GM19324 (cell line): ENCODE measurements around the gene CAMTA2.

Experiments used
- ATAC-seq: cut with Tn5 transposase; IDR thresholded peaks from one replicate; pipeline ENCODE4 v1.9.1; 2021; ENCODE audit warnings: mild to moderate bottlenecking, moderate library complexity; ENCODE audit not compliant: unreplicated experiment, low FRiP score

The CAMTA2 gene

GRCh38 chr17:4969047-4969550 lies 18.4 kb downstream of the CAMTA2 start:
- no peak for ATAC-seq

GRCh38 chr17:4968486-4969046 lies 18.9 kb downstream of the CAMTA2 start:
- no peak for ATAC-seq

- peak; percentile 70 for ATAC-seq
Measured at GRCh38 chr17:4967539-4968485, 19.7 kb downstream of the CAMTA2 start, which contains the start of gene SPAG7. Gene SPAG7, minus strand, starts transcription at chr17:4967817. Its CDS starts 13 bp downstream, at chr17:4967804.

GRCh38 chr17:4966844-4967538 lies 20.5 kb downstream of the CAMTA2 start:
- ATAC-seq = peak; percentile 88

GRCh38 chr17:4965311-4965986 lies 22.0 kb downstream of the CAMTA2 start:
- ATAC-seq = no peak

- ATAC-seq = no peak
Measured at GRCh38 chr17:4960279-4960922, 27.1 kb downstream of the CAMTA2 start.

- ATAC-seq = no peak
Measured at GRCh38 chr17:4959261-4959965, 28.1 kb downstream of the CAMTA2 start.

- no peak for ATAC-seq
Measured at GRCh38 chr17:4958102-4958501, 29.4 kb downstream of the CAMTA2 start.

- ATAC-seq = no peak
Measured at GRCh38 chr17:4956493-4957061, 30.9 kb downstream of the CAMTA2 start.

GRCh38 chr17:4955091-4955490 lies 32.4 kb downstream of the CAMTA2 start:
- ATAC-seq = no peak

GRCh38 chr17:4953451-4953961 lies 34.0 kb downstream of the CAMTA2 start:
- no peak for ATAC-seq

- ATAC-seq = no peak
Measured at GRCh38 chr17:4951486-4951885, 36.0 kb downstream of the CAMTA2 start.

GRCh38 chr17:4950746-4951204 lies 36.7 kb downstream of the CAMTA2 start, which contains the start of gene ENO3:
Gene ENO3, plus strand, starts transcription at chr17:4951119. Its CDS starts 711 bp downstream, at chr17:4951830.
- no peak for ATAC-seq

GRCh38 chr17:4950075-4950745 lies 37.3 kb downstream of the CAMTA2 start:
- peak; percentile 1 for ATAC-seq

GRCh38 chr17:4949321-4950074 lies 38.0 kb downstream of the CAMTA2 start:
- ATAC-seq = peak; percentile 27

- peak; percentile 50 for ATAC-seq
Measured at GRCh38 chr17:4948931-4949320, 38.5 kb downstream of the CAMTA2 start.
